Fibroblast of the aortic adventitia (primary cell): ENCODE results near the gene TMEM129. TPM values are rescaled to one million over a fixed set of nuclear protein-coding genes. Genes with fewer than 3 reads are reported as not detected.
"Not testable (repeated sequence)": the region's sequence is repeated elsewhere in the genome, so short reads cannot be mapped to it uniquely, and the experiment has no call there.

ENCODE experiments used
- DNase-seq: peaks from one replicate; pipeline ENCODE4 v3.0.0-alpha.2; 2010; ENCODE audit warnings: low read depth
- H3K4me3 ChIP-seq: 2 replicates; pipeline ENCODE4 v1.5.1; 2011; ENCODE audit warnings: low read depth, mild to moderate bottlenecking, control low read depth, low read length, moderate library complexity
- total RNA-seq: library from RNA; depleted of rRNA; stranded (reverse); fragments of >200 nt; gene quantifications from 2 replicates; pipeline ENCODE4 v1.2.3, GENCODE V29; 2012; ENCODE audit warnings: low replicate concordance
- TF ChIP-seq, protein P1 (sequence below): IDR thresholded peaks from 2 replicates; pipeline ENCODE4 v1.5.1; 2011; ENCODE audit warnings: mild to moderate bottlenecking, low read length, control low read depth, inconsistent platforms; ENCODE audit not compliant: insufficient read depth

Gene TMEM129
- total RNA-seq, 1 donor = 25.6 TPM

DNA sequence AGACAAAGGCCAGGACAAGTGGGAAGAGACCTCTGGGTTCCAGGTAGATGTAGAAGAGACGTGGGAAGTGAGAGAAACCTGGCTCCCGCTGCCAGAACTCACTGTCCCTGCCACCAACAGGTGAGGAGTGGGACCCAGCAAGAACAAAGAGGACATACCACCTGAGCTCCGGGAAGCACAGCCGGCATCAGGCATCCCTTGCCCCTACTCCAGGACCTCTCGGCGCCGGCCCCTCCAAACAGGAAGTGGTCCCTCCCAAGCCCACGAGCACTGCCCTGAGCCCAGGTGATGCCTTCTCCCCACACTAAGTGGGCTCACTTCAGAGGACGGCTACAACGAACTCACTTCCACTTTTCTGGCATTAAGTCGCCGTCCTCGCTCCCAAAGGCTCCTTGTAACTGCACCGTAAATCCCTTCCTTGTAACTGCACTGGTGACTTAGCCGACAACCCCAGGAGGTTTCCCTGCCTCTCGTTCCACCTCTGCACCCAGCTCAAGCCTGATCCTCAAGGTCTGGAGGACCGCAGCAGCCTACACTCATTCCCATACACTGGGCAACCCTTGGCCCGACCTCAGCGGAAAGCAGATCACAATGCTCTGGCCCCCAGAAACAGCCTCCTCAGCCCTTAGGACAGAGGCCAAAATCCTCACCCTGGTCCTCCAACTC lies 45.9 kb downstream of the TMEM129 start:
- H3K4me3 ChIP-seq = no peak overlapping the region
- DNase-seq = no peak
- TF ChIP-seq, protein P1, sequence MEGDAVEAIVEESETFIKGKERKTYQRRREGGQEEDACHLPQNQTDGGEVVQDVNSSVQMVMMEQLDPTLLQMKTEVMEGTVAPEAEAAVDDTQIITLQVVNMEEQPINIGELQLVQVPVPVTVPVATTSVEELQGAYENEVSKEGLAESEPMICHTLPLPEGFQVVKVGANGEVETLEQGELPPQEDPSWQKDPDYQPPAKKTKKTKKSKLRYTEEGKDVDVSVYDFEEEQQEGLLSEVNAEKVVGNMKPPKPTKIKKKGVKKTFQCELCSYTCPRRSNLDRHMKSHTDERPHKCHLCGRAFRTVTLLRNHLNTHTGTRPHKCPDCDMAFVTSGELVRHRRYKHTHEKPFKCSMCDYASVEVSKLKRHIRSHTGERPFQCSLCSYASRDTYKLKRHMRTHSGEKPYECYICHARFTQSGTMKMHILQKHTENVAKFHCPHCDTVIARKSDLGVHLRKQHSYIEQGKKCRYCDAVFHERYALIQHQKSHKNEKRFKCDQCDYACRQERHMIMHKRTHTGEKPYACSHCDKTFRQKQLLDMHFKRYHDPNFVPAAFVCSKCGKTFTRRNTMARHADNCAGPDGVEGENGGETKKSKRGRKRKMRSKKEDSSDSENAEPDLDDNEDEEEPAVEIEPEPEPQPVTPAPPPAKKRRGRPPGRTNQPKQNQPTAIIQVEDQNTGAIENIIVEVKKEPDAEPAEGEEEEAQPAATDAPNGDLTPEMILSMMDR = no peak

DNA sequence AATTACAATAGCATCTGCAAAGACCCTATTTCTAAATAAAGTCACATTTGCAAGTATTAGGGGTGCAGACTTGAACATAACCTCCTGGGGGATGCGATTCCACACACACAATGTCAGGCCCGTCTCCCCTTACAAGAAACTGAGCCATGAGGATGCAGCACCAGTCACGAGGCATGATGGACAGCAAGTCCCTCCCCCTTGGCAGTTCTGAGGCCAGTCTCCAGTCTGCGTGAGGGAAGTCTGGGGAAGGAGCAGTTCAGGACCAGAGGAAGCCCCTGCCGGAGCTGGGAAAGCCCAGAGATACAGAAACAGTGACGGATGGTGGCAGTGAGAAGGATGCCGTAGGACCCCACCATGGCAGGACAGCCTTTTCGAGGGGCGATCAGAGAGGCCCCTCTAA lies 46.4 kb downstream of the TMEM129 start:
- no peak overlapping the region for H3K4me3 ChIP-seq
- no peak for DNase-seq
- TF ChIP-seq, protein P1 = no peak

DNA sequence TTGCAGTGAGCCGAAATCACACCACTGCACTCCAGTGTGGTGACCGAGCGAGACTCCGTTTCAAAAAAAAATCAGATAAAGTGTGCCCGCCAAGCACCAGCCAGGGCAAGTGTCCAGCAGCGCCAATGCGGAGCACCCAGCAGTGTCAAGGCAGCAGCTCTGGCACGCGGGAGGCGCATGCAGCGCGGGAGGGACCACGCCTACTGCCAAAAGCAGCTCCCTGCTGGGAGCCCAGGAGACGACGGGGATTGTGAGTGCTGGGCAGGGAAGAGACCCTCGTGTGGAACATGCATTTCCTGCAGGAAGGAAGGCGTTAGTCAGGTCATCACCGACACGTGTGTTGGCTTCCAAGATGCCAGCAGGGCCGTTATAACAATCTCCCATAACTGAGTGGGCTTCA lies 47.5 kb downstream of the TMEM129 start:
- no peak overlapping the region for H3K4me3 ChIP-seq
- TF ChIP-seq, protein P1 = no peak
- no peak for DNase-seq

DNA sequence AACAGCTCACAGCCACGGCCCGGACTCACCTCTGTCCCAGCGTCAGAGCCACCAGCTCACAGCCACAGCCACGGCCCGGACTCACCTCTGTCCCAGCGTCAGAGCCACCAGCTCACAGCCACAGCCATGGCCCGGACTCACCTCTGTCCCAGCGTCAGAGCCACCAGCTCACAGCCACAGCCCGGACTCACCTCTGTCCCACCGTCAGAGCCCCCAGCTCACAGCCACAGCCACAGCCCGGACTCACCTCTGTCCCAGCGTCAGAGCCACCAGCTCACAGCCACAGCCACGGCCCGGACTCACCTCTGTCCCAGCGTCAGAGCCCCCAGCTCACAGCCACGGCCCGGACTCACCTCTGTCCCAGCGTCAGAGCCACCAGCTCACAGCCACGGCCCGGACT lies 50.1 kb downstream of the TMEM129 start:
- DNase-seq = not testable (repeated sequence)

DNA sequence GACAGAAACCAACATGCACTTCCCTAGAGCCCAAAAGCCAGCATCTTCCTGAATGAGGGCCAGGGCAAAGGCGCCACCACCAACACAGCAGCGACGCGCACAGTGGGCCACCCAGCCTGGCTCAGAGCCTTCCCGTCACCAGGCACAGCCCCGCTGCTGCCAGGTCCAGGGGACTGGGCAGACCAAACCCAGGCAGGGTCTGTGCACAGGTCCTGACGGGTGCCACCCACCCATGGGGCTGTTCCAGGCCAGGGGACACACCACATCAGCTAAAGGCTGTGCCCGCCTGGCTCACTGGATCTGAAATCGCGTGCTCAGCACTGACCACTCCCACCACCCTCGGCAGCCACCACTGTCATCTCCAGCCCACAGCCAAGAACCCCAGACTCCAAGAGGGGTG lies 50.8 kb downstream of the TMEM129 start:
- TF ChIP-seq, protein P1 = no peak
- DNase-seq = no peak
- no peak overlapping the region for H3K4me3 ChIP-seq

More for the DNA sequence above, 50.1 kb downstream of the TMEM129 start:
- H3K4me3 ChIP-seq = not testable (repeated sequence)

DNA sequence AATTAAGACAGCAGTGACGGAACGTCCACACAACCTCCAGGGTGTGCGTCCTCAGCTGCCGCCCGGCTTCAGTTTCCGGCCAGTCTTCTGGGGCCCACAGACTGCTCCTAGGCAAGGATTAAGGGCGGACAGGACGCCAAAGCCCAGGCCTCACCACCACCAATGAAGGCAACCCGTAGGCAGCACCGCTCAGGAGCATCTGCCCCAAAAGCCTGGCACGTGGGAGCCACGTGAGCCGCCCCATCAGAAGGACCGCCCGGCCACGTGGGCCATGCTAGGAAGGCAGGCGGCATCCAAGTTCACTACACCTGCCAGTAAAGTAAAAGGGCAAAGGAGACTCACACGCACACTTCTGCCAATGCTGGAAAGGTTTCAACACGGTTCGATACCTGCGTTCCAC lies 51.3 kb downstream of the TMEM129 start:
- TF ChIP-seq, protein P1 = no peak
- DNase-seq = no peak

DNA sequence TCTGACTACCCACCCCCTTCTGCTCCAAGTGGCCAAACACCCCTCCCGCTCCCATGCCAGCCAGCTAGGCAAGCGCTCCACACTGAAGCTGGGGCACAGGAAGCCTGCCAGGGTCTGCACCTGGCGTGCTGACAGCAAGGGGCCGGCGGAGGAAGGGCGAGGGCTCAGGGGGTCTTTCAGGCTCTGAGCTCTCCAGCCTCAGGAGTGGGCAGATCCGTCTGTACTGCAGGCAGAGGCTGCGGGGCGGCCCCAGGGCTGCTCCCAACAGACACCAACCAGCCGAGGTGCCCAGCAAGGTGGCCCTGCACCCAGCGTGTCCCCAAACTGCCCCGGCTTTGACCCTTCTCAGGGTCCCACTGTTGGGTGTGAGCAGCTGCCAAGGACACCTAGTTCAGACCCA lies 51.9 kb downstream of the TMEM129 start:
- TF ChIP-seq, protein P1 = no peak
- no peak for DNase-seq

More for the DNA sequence above, 51.3 kb downstream of the TMEM129 start:
- H3K4me3 ChIP-seq = no peak overlapping the region

More for the DNA sequence above, 51.9 kb downstream of the TMEM129 start:
- H3K4me3 ChIP-seq = no peak overlapping the region
